Cardiac fibroblast (primary cell): Measurements from ENCODE around the gene EPB41.
"Not testable (repeated sequence)": the region's sequence is repeated elsewhere in the genome, so short reads cannot be mapped to it uniquely, and the experiment has no call there.

Experiments used
- DNase-seq, 2 donors: peaks; one replicate each; pipeline versions ENCODE4 v3.0.0 to v3.0.0-alpha.2; 2010; ENCODE audit warnings: low read depth in 2 of 2
- H3K4me3 ChIP-seq, 2 donors: replicated peaks in 1 of 2; 1 replicate in 1 of 2; 2 replicates in 1 of 2; pipeline ENCODE4 v1.5.1; 2011; ENCODE audit warnings: low read depth in 2 of 2, low read length in 2 of 2, mild to moderate bottlenecking in 2 of 2, moderate library complexity in 1 of 2
- TF ChIP-seq, protein P1 (sequence below): IDR thresholded peaks from one replicate; pipeline ENCODE4 v1.5.1; 2011; ENCODE audit warnings: low read depth, mild to moderate bottlenecking, low read length, inconsistent platforms

EPB41 gene

DNA sequence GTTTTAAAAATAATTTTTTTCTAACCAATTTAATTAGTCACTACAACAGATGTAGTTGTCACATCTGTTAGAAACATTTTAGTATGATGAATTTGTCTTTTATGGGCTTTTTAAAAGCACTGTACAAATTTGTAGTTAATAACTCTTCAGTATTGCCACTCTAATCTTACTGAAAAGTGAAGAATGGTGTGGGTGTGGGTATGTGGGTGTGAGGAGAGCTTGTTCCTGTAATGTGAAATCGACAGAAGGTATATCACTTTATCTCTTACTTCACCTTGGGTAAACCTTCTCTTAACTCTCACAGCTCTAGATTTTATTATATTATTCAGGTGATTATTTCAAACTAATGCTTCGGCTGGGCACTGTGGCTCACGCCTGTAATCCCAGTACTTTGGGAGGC lies 166.8 kb downstream of the EPB41 start:
- DNase-seq, result no peak
- TF ChIP-seq, protein P1, sequence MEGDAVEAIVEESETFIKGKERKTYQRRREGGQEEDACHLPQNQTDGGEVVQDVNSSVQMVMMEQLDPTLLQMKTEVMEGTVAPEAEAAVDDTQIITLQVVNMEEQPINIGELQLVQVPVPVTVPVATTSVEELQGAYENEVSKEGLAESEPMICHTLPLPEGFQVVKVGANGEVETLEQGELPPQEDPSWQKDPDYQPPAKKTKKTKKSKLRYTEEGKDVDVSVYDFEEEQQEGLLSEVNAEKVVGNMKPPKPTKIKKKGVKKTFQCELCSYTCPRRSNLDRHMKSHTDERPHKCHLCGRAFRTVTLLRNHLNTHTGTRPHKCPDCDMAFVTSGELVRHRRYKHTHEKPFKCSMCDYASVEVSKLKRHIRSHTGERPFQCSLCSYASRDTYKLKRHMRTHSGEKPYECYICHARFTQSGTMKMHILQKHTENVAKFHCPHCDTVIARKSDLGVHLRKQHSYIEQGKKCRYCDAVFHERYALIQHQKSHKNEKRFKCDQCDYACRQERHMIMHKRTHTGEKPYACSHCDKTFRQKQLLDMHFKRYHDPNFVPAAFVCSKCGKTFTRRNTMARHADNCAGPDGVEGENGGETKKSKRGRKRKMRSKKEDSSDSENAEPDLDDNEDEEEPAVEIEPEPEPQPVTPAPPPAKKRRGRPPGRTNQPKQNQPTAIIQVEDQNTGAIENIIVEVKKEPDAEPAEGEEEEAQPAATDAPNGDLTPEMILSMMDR, result no peak

DNA sequence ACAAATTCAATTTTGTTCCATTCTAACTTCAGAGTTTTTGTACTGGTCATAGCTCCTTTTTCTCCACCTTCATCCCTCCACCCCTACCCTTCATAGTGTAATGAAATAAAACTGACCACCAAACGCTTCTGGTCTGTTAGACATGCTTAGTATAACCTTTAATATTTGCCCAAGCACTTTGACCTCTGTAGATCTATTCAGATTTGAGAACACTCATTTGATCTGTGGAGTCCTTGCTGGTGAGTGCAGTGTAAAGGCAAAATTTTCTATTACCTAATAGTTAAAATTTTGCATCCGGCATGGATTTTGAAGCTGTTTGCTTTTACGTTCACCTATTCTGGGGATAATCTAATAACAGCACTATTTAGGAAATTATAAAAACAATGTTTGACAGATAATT lies 168.2 kb downstream of the EPB41 start:
- TF ChIP-seq, protein P1, result no peak
- DNase-seq, result no peak
- H3K4me3 ChIP-seq, result no peak overlapping the region

More for the DNA sequence above, 166.8 kb downstream of the EPB41 start:
- no peak overlapping the region for H3K4me3 ChIP-seq

DNA sequence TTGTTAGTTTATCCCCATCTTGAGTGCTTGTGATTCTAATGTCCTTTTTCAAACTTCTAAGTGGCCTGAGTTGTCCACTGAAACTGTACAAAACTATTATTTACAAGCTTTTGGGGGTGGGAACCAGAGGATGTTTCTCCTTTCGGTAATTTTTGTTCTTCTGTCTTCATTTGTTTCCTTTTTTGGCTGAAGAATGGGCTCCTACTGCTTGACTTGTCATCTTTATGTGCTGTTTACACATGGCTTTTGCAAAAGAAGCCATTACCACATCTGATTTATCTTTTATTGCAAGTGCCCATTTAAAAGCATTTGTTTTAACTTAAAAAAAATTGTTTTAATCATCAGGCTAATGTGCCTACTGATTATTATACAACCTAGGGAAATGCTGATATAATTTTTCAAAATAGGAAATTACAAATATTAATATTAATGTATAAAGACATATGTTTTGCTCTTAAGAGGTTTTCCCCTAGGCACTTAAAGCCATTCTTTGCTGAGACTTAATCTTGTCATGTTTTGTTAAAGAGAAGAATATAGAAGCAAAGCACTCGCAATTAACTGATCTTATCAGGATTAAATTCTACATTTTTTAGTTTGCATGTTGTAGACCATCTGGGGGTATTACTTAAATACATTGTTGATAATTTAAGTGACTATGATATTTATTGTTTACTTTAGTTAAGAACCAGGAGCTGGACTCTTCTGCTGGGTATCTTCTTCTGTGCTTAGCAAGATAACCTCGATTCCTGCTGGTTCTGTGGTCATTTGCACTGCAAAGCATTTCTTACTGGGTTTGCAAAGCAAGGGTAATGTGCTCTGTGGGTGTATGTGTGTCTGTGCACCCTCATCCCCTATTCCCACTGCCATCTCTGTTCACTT lies 169.2 kb downstream of the EPB41 start:
- H3K4me3 ChIP-seq, result no peak overlapping the region
- TF ChIP-seq, protein P1, result no peak
- no peak for DNase-seq

DNA sequence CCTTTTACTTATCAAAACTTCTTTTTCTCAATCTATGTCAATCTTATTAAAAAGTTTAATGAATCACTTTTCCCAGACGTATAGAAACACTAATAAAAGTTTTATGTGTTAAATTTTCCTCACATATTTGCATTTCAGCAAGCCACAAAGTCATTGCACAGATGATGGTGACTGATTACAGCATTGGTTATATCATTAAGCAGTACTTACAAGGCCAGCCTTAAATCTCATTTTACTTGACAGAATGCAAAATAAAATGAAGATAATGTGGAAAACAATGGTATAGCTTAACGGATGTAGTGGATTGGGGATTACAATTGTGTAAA lies 169.8 kb downstream of the EPB41 start:
- DNase-seq, result no peak
- H3K4me3 ChIP-seq, result no peak overlapping the region
- TF ChIP-seq, protein P1, result no peak

DNA sequence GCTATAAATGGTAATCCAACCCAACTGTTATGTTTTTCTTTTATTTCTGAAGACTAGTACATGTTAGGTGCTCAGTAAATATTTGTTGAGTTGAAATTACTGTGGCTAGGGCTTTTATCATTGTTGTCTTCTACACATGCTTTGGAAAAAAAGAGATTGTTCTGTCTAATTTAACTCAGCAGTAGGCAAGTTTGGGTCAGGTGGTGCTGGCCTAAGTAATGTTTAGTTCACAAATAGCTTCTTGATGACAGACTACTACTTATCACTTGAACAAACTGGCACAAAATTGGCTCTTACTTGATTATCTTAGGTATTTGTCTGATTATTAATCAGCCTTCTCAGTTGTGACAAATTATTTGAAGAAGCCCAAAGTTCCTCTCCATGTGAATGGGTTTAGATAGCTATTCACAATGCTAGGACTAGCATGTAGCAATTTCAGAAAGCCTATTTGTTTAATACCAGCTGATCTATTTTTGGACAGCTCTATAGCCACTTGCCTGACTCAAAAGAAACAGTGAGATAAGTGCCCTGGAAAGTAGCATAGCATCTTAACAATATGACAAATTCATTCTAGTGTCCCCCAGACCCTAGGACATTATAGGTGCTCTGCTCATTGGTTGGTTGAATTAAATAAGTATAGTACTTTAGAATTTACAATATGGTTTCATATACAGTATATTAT lies 176.7 kb downstream of the EPB41 start:
- no peak for DNase-seq
- TF ChIP-seq, protein P1, result no peak
- no peak overlapping the region for H3K4me3 ChIP-seq

DNA sequence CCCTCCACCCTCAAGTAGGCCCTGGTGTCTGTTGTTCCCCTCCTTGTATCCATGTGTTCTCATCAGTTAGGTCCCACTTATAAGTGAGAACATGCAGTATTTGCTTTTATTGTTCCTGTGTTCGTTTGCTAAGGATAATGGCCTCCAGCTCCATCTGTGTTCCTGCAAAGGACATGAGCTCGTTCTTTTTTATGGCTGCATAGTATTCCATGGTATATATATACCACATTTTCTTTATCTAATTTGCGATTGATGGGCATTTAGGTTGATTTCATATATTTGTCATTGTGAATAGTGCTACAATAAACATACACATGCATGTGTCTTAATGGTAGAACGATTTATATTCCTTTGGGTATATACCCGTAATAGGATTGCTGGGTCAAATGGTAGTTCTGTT lies 178.3 kb downstream of the EPB41 start:
- not testable (repeated sequence) for H3K4me3 ChIP-seq, DNase-seq

DNA sequence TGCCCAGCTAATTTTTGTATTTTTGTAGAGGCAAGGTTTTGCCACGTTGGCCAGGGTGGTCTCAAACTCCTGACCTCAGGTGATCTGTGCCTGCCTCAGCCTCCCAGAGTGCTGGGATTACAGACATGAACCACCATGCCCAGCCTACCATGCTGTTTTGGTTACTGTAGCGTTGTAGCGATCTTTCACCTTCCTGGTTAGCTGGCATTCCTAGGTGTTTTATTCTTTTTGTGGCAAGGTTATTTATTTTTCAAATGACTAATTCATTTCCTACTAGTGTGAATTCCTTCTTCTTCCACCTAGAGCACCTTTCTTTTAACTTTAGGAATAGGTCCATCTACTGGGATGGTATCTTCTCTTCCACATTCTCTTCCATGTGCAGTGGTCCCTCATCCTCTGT lies 180.1 kb downstream of the EPB41 start:
- TF ChIP-seq, protein P1, result no peak
- DNase-seq, result no peak
- H3K4me3 ChIP-seq, result no peak overlapping the region
